ENCODE measurements around the gene MIOX.
A peak's percentile ranks its signal among the peaks of the same experiment; 100 is the strongest.

Gene MIOX

GRCh38 chr22:50473855-50474671 is 12.6 kb upstream of the MIOX start:
- Histone ChIP-seq H3K4me3 (replicated peaks; ENCODE audit: low read depth, low read length) (peak overlapping the region; percentile 61), H3K27me3 (replicated peaks; ENCODE audit: control insufficient read depth, insufficient read depth, low read length) (no peaks in the 10 kb centered on the region), H3K36me3 (ENCODE audit: control insufficient read depth, insufficient read depth, low read length) (peaks cover 1% of the 10 kb centered on the region)
- no peak for DNase-seq (ENCODE audit: extremely low read depth, insufficient read length)
- TF ChIP-seq, protein P1, sequence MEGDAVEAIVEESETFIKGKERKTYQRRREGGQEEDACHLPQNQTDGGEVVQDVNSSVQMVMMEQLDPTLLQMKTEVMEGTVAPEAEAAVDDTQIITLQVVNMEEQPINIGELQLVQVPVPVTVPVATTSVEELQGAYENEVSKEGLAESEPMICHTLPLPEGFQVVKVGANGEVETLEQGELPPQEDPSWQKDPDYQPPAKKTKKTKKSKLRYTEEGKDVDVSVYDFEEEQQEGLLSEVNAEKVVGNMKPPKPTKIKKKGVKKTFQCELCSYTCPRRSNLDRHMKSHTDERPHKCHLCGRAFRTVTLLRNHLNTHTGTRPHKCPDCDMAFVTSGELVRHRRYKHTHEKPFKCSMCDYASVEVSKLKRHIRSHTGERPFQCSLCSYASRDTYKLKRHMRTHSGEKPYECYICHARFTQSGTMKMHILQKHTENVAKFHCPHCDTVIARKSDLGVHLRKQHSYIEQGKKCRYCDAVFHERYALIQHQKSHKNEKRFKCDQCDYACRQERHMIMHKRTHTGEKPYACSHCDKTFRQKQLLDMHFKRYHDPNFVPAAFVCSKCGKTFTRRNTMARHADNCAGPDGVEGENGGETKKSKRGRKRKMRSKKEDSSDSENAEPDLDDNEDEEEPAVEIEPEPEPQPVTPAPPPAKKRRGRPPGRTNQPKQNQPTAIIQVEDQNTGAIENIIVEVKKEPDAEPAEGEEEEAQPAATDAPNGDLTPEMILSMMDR (IDR thresholded peaks at IDR 0.05; ENCODE audit: insufficient read depth, low read length, poor library complexity, severe bottlenecking): no peak

DNA sequence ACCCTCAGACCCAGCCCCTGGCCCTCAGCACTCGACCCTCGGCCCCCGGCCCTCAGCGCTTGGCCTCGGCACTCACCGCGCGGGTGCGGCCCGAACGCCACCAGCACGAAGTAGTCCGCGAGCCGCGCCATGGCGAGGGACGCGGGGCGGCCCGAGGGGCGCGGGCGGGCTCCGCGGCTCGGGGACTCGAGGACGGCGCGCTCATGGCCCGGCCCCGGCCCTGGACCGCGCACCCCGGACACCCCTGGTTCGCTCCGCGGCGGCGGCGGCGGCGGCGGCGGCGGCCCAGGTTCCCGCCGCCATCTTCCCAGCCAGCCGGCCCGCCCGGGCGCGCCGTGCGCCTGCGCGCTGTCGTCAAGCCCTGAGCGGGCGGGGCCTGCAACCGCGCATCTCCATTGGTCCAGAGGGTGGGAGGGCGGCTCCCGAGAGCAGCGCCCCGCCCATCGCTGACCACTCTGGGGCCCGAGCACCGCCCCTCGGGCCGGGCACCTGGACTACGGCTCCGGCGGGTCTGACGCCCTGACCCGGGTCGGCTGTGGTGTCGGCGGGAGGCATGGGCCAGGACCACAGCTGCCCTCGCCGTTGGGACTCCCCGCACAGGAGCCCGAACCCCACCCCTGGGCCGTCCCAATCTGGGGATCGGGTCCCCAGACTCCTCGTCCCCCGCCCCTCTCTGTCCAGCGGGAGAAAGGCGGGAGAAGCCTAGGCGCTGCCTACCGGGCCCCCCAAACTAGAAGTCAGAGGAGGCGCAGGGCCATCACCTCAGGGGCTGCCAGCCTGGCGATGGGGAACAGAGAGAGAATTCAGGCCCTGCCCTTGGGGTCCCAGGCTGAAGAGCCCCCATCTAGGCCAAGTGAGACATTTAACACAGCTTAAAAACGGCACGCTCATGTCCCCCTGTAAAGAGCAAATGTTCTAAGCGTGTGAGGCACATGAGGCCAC is 11.7 kb upstream of the MIOX start, which contains the start of gene SBF1:
Gene SBF1 (minus strand): TSS at position 326 of the 942 bp plus-strand sequence. CDS start 195 bp downstream, at position 131.
- TF ChIP-seq, protein P1 (IDR thresholded peaks at IDR 0.05; ENCODE audit: insufficient read depth, low read length, poor library complexity, severe bottlenecking): no peak

DNA sequence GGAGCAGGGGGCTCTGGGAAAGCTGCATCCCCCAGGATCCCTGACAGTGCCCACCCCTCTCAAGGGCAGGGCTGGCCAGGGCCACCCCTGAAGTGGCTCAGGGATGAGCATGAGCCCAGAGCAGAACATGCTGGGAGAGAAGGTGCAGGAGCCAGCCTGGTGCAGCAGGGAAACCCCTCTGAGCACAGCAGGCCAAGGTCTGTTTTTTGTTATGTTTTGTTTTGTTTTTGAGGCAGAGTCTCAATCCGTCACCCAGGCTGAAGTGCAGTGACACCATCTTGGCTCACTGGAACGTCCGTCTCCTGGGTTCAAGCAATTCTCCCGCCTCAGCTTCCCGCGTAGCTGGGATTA is 11.0 kb upstream of the MIOX start:
- Histone ChIP-seq H3K27me3 (replicated peaks; ENCODE audit: control insufficient read depth, insufficient read depth, low read length) (no peaks in the 10 kb centered on the region), H3K4me3 (replicated peaks; ENCODE audit: low read depth, low read length) (no peak overlapping the region; the same call in 1 of the 2 replicates), H3K36me3 (ENCODE audit: control insufficient read depth, insufficient read depth, low read length) (peaks cover 1% of the 10 kb centered on the region)
- TF ChIP-seq, protein P1 (IDR thresholded peaks at IDR 0.05; ENCODE audit: insufficient read depth, low read length, poor library complexity, severe bottlenecking): no peak
- no peak for DNase-seq (ENCODE audit: extremely low read depth, insufficient read length)

More for the DNA sequence above, 11.7 kb upstream of the MIOX start, which contains the start of gene SBF1:
- H3K36me3 ChIP-seq (ENCODE audit: control insufficient read depth, insufficient read depth, low read length): peaks cover 1% of the 10 kb centered on the region
- peak within 1 kb of the TSS; percentile 70 for H3K4me3 ChIP-seq (replicated peaks; ENCODE audit: low read depth, low read length)
- H3K27me3 ChIP-seq (replicated peaks; ENCODE audit: control insufficient read depth, insufficient read depth, low read length): no peaks in the 10 kb centered on the region
- DNase-seq (ENCODE audit: extremely low read depth, insufficient read length): peak; percentile 91

DNA sequence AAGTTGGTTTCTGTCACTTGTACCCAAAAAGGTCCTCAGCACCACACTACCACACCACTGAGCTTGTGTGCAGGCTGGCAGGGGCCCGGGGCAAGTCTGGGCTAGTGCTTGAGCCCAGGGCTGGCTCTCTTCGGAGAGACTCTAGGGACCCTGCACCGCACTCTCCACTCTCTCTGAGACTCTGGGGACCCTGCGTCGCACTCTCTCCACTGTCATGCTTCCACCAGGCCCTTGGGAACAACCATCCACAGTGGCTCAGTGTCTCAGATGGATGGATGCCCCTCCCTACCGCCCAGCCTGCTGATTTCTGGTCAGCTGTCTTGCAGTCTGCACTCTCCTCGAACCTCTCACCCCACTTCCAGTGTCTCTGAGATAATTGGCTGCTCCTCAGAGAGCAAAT is 9.8 kb upstream of the MIOX start:
- DNase-seq (ENCODE audit: extremely low read depth, insufficient read length): no peak

GRCh38 chr22:50477923-50478322 is 8.7 kb upstream of the MIOX start:
- no peak overlapping the region for H3K4me3 ChIP-seq (replicated peaks; ENCODE audit: low read depth, low read length)
- TF ChIP-seq, protein P1 (IDR thresholded peaks at IDR 0.05; ENCODE audit: insufficient read depth, low read length, poor library complexity, severe bottlenecking): no peak
- no peaks in the 10 kb centered on the region; the same call in 1 of the 2 replicates for H3K27me3 ChIP-seq (replicated peaks; ENCODE audit: control insufficient read depth, insufficient read depth, low read length)
- DNase-seq (ENCODE audit: extremely low read depth, insufficient read length): no peak
- no peaks in the 10 kb centered on the region for H3K36me3 ChIP-seq (ENCODE audit: control insufficient read depth, insufficient read depth, low read length)

More for the DNA sequence above, 9.8 kb upstream of the MIOX start:
- no peak overlapping the region for H3K4me3 ChIP-seq (replicated peaks; ENCODE audit: low read depth, low read length)
- H3K27me3 ChIP-seq (replicated peaks; ENCODE audit: control insufficient read depth, insufficient read depth, low read length): no peaks in the 10 kb centered on the region; the same call in 1 of the 2 replicates
- TF ChIP-seq, protein P1 (IDR thresholded peaks at IDR 0.05; ENCODE audit: insufficient read depth, low read length, poor library complexity, severe bottlenecking): no peak
- H3K36me3 ChIP-seq (ENCODE audit: control insufficient read depth, insufficient read depth, low read length): peaks cover 1% of the 10 kb centered on the region

Measured in GM06990 (cell line).